HEK293T (cell line): ENCODE data around the gene SCMH1.

Source experiments
- ARNT ChIP-seq: fragments of 450-650 bp; IDR thresholded peaks from 2 replicates; pipeline ENCODE4 v1.6.1; 2017; ENCODE audit warnings: mild to moderate bottlenecking
- BHLHE40 ChIP-seq: fragments of 450-650 bp; IDR thresholded peaks from 2 replicates; pipeline ENCODE4 v1.6.1; 2016; ENCODE audit warnings: mild to moderate bottlenecking, moderate library complexity, borderline replicate concordance
- ELF4 ChIP-seq: fragments of 450-650 bp; IDR thresholded peaks from 2 replicates; pipeline ENCODE4 v1.6.1; 2017; ENCODE audit warnings: antibody characterized with exemption
- FOXK2 ChIP-seq: fragments of 450-650 bp; IDR thresholded peaks from 2 replicates; pipeline ENCODE4 v1.6.1; 2016; ENCODE audit warnings: mild to moderate bottlenecking
- HDGF ChIP-seq: fragments of 450-650 bp; IDR thresholded peaks from 2 replicates; pipeline ENCODE4 v1.6.1; 2017; ENCODE audit warnings: antibody characterized with exemption, borderline replicate concordance
- LEF1 ChIP-seq: fragments of 450-650 bp; IDR thresholded peaks from 2 replicates; pipeline ENCODE4 v1.6.1; 2017; ENCODE audit warnings: mild to moderate bottlenecking, borderline replicate concordance
- NFRKB ChIP-seq: fragments of 450-650 bp; IDR thresholded peaks from 2 replicates; pipeline ENCODE4 v1.6.1; 2016; ENCODE audit warnings: mild to moderate bottlenecking, moderate library complexity
- SP1 ChIP-seq: fragments of 450-650 bp; IDR thresholded peaks from 2 replicates; pipeline ENCODE4 v1.6.1; 2017
- SUZ12 ChIP-seq: fragments of 450-650 bp; IDR thresholded peaks from 2 replicates; pipeline ENCODE4 v1.6.1; 2016; ENCODE audit warnings: mild to moderate bottlenecking
- TARDBP ChIP-seq: fragments of 450-650 bp; IDR thresholded peaks from 2 replicates; pipeline ENCODE4 v1.6.1; 2016

GRCh38 chr1:41268154-41268770 is 26.2 kb upstream of the SCMH1 start:
- no peak for TF ChIP-seq BHLHE40
- no peak for TF ChIP-seq FOXK2
- no peak for TF ChIP-seq LEF1
- no peak for TF ChIP-seq ARNT
- TF ChIP-seq ELF4 = no peak
- no peak for TF ChIP-seq SUZ12
- no peak for TF ChIP-seq SP1
- no peak for TF ChIP-seq NFRKB
- TF ChIP-seq HDGF = no peak
- no peak for TF ChIP-seq TARDBP
